GM23248 (cell line): Measurements from ENCODE around the gene MAG.

Experiments used
- EZH2 ChIP-seq: fragments of 200-600 bp; sonication (generic); IDR thresholded peaks from 2 replicates; pipeline ENCODE4 v1.6.1; 2018; ENCODE audit warnings: antibody characterized with exemption, mild to moderate bottlenecking; ENCODE audit not compliant: insufficient read depth, poor library complexity, severe bottlenecking
- EZH2phosphoT487 ChIP-seq: fragments of 200-600 bp; sonication (generic); IDR thresholded peaks from 2 replicates; pipeline ENCODE4 v1.6.1; 2018; ENCODE audit warnings: antibody characterized with exemption, moderate library complexity, mild to moderate bottlenecking, low read depth; ENCODE audit not compliant: insufficient read depth

GRCh38 chr19:35278578-35279284 is 13.2 kb upstream of the MAG start:
- no peak for TF ChIP-seq EZH2
- TF ChIP-seq EZH2phosphoT487, result no peak
